K562 (cell line): ENCODE data around the gene TTC39C.

Experiments used
- POLR2A ChIP-seq: fragments of 450-650 bp; conservative IDR thresholded peaks from 2 replicates; pipeline ENCODE4 v1.6.1; 2016
- TF ChIP-seq, protein P1 (sequence below), 3 experiments: IDR thresholded peaks in 2 of 3; conservative IDR thresholded peaks in 1 of 3; 2 replicates each; pipeline ENCODE4 v1.5.1; 2011 to 2012; ENCODE audit warnings: low read length in 3 of 3, mild to moderate bottlenecking in 3 of 3, control low read depth in 2 of 3, improper control_type of control experiment in 1 of 3, inconsistent platforms in 1 of 3, low read depth in 1 of 3, mixed read lengths in 1 of 3, moderate library complexity in 1 of 3; ENCODE audit not compliant: insufficient read depth in 2 of 3

DNA sequence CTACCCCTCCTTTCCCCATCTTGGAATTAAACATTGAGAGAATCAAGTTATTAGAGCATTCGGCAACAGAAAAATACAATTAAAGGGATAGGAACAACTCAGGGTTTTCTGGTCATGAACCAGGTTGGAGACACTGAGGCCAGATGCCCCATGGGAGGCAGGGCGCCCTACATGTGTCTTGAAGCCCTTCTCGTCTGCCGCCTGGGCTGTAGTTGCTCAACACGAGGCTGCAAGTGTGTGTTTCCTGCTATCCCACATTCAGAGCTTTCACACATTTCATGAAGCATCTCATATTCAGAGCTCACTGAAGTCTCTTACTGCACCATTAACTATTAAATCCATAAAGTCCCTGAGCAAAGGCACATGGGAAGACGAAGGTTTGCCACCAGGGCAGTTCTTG is 28.8 kb downstream of the TTC39C start:
- TF ChIP-seq POLR2A, result no peak
- TF ChIP-seq, protein P1, sequence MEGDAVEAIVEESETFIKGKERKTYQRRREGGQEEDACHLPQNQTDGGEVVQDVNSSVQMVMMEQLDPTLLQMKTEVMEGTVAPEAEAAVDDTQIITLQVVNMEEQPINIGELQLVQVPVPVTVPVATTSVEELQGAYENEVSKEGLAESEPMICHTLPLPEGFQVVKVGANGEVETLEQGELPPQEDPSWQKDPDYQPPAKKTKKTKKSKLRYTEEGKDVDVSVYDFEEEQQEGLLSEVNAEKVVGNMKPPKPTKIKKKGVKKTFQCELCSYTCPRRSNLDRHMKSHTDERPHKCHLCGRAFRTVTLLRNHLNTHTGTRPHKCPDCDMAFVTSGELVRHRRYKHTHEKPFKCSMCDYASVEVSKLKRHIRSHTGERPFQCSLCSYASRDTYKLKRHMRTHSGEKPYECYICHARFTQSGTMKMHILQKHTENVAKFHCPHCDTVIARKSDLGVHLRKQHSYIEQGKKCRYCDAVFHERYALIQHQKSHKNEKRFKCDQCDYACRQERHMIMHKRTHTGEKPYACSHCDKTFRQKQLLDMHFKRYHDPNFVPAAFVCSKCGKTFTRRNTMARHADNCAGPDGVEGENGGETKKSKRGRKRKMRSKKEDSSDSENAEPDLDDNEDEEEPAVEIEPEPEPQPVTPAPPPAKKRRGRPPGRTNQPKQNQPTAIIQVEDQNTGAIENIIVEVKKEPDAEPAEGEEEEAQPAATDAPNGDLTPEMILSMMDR (IDR thresholded peaks at IDR 0.05 in 2 of 3, conservative IDR thresholded peaks at IDR 0.05 in 1 of 3; ENCODE audit: insufficient read depth in 2 of 3, low read depth in 1 of 3, low read length in 3 of 3), result no peak
